Ovary (tissue), 3 donors: ENCODE data around the gene PTH1R.

Experiments
- EP300 ChIP-seq: sonication (generic); formaldehyde crosslinking; IDR thresholded peaks from one replicate; pipeline ENCODE4 v1.6.1; 2017; ENCODE audit warnings: antibody characterized with exemption
- POLR2A ChIP-seq: fragments of 450-650 bp; IDR thresholded peaks from one replicate; pipeline ENCODE4 v1.6.1; 2017; ENCODE audit warnings: antibody characterized with exemption, mild to moderate bottlenecking, moderate library complexity
- TF ChIP-seq, protein P1 (sequence below), 3 donors: fragments of 450-650 bp in 2 of 3; fragments of 200-600 bp in 1 of 3; IDR thresholded peaks; one replicate each; pipeline versions ENCODE4 v1.5.1 to v1.8.0; 2016 to 2022; ENCODE audit warnings: antibody characterized with exemption in 3 of 3, mild to moderate bottlenecking in 1 of 3
- donor health status: DM: no; HTN: no; CAD: no.

DNA sequence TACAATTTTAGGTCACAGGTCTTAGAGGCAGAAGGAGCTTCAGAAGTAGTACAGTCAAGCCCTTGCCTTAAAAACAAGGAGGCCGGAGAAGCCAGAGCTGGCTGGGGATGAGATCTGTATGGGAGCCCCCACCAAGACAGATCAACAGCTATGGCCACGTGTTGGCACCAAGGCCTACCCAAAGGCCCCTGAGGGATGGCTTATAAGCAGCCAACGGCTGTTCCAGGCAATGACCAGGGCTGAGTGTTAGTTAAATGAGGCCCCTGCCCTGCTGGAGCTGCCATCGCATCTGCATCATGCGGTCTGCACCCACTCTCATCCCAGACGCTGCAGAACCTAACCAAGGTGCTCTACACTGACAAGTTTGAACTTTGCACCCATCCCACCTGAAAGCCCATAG, 55.7 kb downstream of the PTH1R start:
- TF ChIP-seq, protein P1, sequence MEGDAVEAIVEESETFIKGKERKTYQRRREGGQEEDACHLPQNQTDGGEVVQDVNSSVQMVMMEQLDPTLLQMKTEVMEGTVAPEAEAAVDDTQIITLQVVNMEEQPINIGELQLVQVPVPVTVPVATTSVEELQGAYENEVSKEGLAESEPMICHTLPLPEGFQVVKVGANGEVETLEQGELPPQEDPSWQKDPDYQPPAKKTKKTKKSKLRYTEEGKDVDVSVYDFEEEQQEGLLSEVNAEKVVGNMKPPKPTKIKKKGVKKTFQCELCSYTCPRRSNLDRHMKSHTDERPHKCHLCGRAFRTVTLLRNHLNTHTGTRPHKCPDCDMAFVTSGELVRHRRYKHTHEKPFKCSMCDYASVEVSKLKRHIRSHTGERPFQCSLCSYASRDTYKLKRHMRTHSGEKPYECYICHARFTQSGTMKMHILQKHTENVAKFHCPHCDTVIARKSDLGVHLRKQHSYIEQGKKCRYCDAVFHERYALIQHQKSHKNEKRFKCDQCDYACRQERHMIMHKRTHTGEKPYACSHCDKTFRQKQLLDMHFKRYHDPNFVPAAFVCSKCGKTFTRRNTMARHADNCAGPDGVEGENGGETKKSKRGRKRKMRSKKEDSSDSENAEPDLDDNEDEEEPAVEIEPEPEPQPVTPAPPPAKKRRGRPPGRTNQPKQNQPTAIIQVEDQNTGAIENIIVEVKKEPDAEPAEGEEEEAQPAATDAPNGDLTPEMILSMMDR (IDR thresholded peaks at IDR 0.05): no peak
- TF ChIP-seq POLR2A (no peak), EP300 (no peak)
